Measurements from ENCODE around the gene SLC2A9. TPM values are rescaled to one million over a fixed set of nuclear protein-coding genes. Genes with fewer than 3 reads are reported as not detected.

Gene SLC2A9
- total RNA-seq, 1 donor from 2014 or later: 3.1 TPM

- H3K4me3 Mint-ChIP-seq (ENCODE audit: low read depth): no peak overlapping the region
- peaks cover 3% of the 10 kb centered on the region for H3K27me3 Mint-ChIP-seq
- no peak for TF ChIP-seq CTCF (IDR thresholded peaks at IDR 0.05; ENCODE audit: unreplicated experiment)
- peaks cover 2% of the 10 kb centered on the region for H3K36me3 Mint-ChIP-seq (ENCODE audit: insufficient read depth)
- H3K9me3 Mint-ChIP-seq (ENCODE audit: low read depth): peaks cover 7% of the 10 kb centered on the region
- DNase-seq (ENCODE audit: low spot score, unreplicated experiment): no peak
- peaks cover 3% of the 10 kb centered on the region for H3K4me1 Mint-ChIP-seq (ENCODE audit: low read depth)
- no peak overlapping the region for H3K27ac Mint-ChIP-seq
These were observed 19.7 kb upstream of the SLC2A9 start for GRCh38 chr4:10041036-10041435.

- Mint-ChIP-seq H3K27me3 (peaks cover 3% of the 10 kb centered on the region), H3K4me3 (ENCODE audit: low read depth) (no peak overlapping the region), H3K9me3 (ENCODE audit: low read depth) (peaks cover 7% of the 10 kb centered on the region), H3K36me3 (ENCODE audit: insufficient read depth) (peaks cover 2% of the 10 kb centered on the region), H3K27ac (no peak overlapping the region), H3K4me1 (ENCODE audit: low read depth) (no peaks in the 10 kb centered on the region)
- DNase-seq (ENCODE audit: low spot score, unreplicated experiment): no peak
- TF ChIP-seq CTCF (IDR thresholded peaks at IDR 0.05; ENCODE audit: unreplicated experiment): no peak
These were observed 19.0 kb upstream of the SLC2A9 start for GRCh38 chr4:10040049-10040892.

GRCh38 chr4:10036807-10037342 is 15.6 kb upstream of the SLC2A9 start:
- peaks cover 6% of the 10 kb centered on the region for H3K27me3 Mint-ChIP-seq
- H3K4me1 Mint-ChIP-seq (ENCODE audit: low read depth): peaks cover 14% of the 10 kb centered on the region
- no peaks in the 10 kb centered on the region for H3K36me3 Mint-ChIP-seq (ENCODE audit: insufficient read depth)
- H3K4me3 Mint-ChIP-seq (ENCODE audit: low read depth): no peak overlapping the region
- TF ChIP-seq CTCF (IDR thresholded peaks at IDR 0.05; ENCODE audit: unreplicated experiment): no peak
- H3K9me3 Mint-ChIP-seq (ENCODE audit: low read depth): no peaks in the 10 kb centered on the region
- no peak for DNase-seq (ENCODE audit: low spot score, unreplicated experiment)
- no peak overlapping the region for H3K27ac Mint-ChIP-seq

DNA sequence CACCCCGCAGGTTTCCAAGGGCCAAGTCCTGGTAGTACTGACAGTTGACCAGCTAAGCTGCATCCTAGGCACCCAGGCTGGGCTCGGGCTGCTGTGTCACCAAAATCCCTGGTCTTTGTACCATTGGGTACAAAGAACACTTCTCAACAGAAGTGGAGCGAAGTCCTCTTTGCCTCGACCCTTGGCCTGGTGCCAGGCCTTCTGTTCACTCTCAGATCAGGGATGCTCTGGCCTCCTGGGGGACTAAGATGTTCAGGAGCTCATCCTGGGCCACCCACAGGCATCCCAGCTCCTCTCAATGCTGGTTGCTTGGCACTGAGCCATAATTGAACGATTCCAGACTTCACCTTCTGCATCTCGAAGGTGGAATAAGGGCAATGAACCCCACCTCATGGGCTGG is 13.8 kb upstream of the SLC2A9 start:
- DNase-seq (ENCODE audit: low spot score, unreplicated experiment): no peak
- no peak overlapping the region for H3K4me3 Mint-ChIP-seq (ENCODE audit: low read depth)
- H3K36me3 Mint-ChIP-seq (ENCODE audit: insufficient read depth): no peaks in the 10 kb centered on the region
- H3K4me1 Mint-ChIP-seq (ENCODE audit: low read depth): peaks cover 28% of the 10 kb centered on the region
- TF ChIP-seq CTCF (IDR thresholded peaks at IDR 0.05; ENCODE audit: unreplicated experiment): no peak
- no peaks in the 10 kb centered on the region for H3K9me3 Mint-ChIP-seq (ENCODE audit: low read depth)
- H3K27ac Mint-ChIP-seq: no peak overlapping the region
- H3K27me3 Mint-ChIP-seq: peaks cover 6% of the 10 kb centered on the region

- TF ChIP-seq CTCF (IDR thresholded peaks at IDR 0.05; ENCODE audit: unreplicated experiment): no peak
- Mint-ChIP-seq H3K27ac (no peak overlapping the region), H3K4me3 (ENCODE audit: low read depth) (no peak overlapping the region), H3K9me3 (ENCODE audit: low read depth) (no peaks in the 10 kb centered on the region), H3K4me1 (ENCODE audit: low read depth) (peaks cover 28% of the 10 kb centered on the region), H3K36me3 (ENCODE audit: insufficient read depth) (no peaks in the 10 kb centered on the region), H3K27me3 (peaks cover 6% of the 10 kb centered on the region)
- no peak for DNase-seq (ENCODE audit: low spot score, unreplicated experiment)
These were observed 13.4 kb upstream of the SLC2A9 start for GRCh38 chr4:10034612-10035104.

All from progenitor cell of endocrine pancreas (in vitro differentiated cells).